Measurements from ENCODE around the gene ECHS1. TPM values are rescaled to one million over a fixed set of nuclear protein-coding genes. Genes with fewer than 3 reads are reported as not detected.

The ECHS1 gene
- total RNA-seq, 4 donors from 2014 or later, result 44.2 to 64.9 (median 54.7) TPM

DNA sequence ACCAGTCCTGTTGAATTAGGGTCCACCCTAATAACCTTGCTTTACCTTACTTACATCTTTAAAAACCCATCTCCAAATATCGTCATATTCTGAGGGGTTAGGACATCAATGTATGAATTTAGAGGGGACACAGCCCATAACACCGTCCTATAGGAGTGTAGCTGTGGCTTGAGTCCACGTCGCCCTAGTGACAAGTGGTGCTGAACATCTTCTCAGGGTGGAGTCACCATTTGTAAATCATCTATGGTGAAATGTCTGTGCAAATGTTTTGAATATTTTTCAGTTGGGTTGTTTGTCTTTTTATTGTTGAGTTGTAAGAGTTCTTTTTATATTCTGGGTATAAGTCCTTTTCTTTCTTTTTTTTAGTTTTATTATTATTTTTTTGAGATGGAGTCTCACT is 31.2 kb downstream of the ECHS1 start:
- Histone ChIP-seq H3K27ac (no peak overlapping the region), H3K9me3 (no peaks in the 10 kb centered on the region), H3K4me1 (no peaks in the 10 kb centered on the region), H3K27me3 (peaks cover 66% of the 10 kb centered on the region), H3K36me3 (no peaks in the 10 kb centered on the region), H3K4me3 (no peak overlapping the region)
- no peak for DNase-seq (ENCODE audit: low spot score in 2 of 2)
- TF ChIP-seq POLR2AphosphoS5 (IDR thresholded peaks at IDR 0.05), result no peak
- TF ChIP-seq, protein P1, sequence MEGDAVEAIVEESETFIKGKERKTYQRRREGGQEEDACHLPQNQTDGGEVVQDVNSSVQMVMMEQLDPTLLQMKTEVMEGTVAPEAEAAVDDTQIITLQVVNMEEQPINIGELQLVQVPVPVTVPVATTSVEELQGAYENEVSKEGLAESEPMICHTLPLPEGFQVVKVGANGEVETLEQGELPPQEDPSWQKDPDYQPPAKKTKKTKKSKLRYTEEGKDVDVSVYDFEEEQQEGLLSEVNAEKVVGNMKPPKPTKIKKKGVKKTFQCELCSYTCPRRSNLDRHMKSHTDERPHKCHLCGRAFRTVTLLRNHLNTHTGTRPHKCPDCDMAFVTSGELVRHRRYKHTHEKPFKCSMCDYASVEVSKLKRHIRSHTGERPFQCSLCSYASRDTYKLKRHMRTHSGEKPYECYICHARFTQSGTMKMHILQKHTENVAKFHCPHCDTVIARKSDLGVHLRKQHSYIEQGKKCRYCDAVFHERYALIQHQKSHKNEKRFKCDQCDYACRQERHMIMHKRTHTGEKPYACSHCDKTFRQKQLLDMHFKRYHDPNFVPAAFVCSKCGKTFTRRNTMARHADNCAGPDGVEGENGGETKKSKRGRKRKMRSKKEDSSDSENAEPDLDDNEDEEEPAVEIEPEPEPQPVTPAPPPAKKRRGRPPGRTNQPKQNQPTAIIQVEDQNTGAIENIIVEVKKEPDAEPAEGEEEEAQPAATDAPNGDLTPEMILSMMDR (IDR thresholded peaks at IDR 0.05), result no peak
- TF ChIP-seq POLR2A (IDR thresholded peaks at IDR 0.05), result no peak
- no peak for TF ChIP-seq EP300 (IDR thresholded peaks at IDR 0.05)
- WGBS, result 74% methylated on average over 4 of the region's 4 CpGs

DNA sequence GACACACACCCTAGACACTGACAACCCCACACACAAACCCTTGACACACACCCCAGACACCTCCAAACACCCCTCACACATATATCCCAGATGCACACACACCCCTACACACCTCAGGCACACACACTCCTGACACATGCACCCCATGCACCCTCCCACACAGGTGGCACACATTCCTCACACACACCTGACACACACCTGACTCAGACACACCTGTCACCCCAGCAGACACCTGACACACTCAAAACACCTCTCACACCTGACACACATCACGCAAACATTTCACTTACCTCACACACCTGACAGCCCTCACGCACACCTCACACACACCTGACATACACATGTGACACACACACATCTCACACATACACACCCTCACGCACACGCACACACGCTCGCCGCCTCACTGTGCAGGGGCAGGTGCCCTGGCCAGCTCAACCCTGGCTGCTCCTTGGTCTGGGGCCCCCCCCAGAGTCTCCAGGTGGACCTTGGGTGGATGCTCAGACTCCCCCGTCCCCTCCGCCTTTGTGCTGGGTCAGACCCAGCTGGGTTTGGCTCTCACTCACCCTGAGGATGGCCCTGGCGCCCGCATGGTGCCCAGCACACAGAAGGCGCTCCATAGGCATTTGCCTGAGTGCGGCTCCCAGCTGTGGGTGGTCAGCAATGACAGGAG is 33.3 kb downstream of the ECHS1 start:
- no peak overlapping the region for H3K4me3 ChIP-seq
- no peak overlapping the region for H3K27ac ChIP-seq
- peaks cover 79% of the 10 kb centered on the region for H3K27me3 ChIP-seq
- peaks cover 20% of the 10 kb centered on the region for H3K4me1 ChIP-seq
- WGBS, result 94% methylated on average over 10 of the region's 13 CpGs
- H3K9me3 ChIP-seq, result no peaks in the 10 kb centered on the region
- no peak for DNase-seq (ENCODE audit: low spot score in 2 of 2)
- no peaks in the 10 kb centered on the region for H3K36me3 ChIP-seq
- no peak for TF ChIP-seq POLR2AphosphoS5 (IDR thresholded peaks at IDR 0.05)
- TF ChIP-seq EP300 (IDR thresholded peaks at IDR 0.05), result no peak
- no peak for TF ChIP-seq POLR2A (IDR thresholded peaks at IDR 0.05)
- TF ChIP-seq, protein P1 (IDR thresholded peaks at IDR 0.05), result no peak

DNA sequence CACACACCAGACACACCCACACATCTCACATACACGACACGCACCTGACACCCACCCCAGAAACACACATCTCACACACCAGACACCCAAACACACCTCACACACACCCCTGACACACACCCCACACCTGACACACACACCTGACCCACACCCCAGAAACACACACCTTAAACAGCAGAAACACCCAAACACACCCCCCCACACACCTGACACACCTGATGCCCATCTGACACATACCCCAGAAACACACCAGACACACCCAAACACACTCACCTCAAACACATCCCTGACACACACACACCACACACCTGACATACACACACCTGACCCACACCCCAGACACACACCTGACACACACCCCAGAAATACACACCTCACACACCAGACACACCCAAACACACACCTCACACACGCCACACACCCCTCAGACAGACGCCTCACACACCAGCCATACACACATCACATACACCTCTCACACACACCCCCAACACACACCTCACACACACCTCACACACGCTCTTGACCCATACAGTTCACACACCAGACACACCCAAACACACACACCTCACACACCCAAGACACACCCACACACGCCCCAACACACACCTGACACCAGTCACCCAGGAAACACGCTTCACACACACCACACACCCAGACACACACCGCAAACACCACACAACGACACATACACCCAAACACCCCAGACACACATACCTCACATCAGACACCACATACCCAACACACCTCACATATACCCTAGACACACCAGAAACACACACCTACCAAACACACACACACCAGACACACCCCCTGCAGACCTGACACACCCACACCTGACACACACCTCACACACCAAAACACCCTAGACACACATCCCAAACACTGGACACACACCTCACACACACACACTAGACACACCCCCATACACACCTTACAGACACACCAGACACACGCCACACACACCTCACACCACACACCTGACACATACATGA is 34.8 kb downstream of the ECHS1 start:
- Histone ChIP-seq H3K4me3 (no peak overlapping the region), H3K27me3 (peaks cover 83% of the 10 kb centered on the region), H3K4me1 (peaks cover 23% of the 10 kb centered on the region), H3K9me3 (no peaks in the 10 kb centered on the region), H3K36me3 (no peaks in the 10 kb centered on the region), H3K27ac (no peak overlapping the region)
- no peak for DNase-seq (ENCODE audit: low spot score in 2 of 2)
- TF ChIP-seq EP300 (IDR thresholded peaks at IDR 0.05) (no peak), POLR2AphosphoS5 (IDR thresholded peaks at IDR 0.05) (no peak), POLR2A (IDR thresholded peaks at IDR 0.05) (no peak)
- TF ChIP-seq, protein P1 (IDR thresholded peaks at IDR 0.05), result no peak
- 84% methylated on average over 10 of the region's 10 CpGs for WGBS

DNA sequence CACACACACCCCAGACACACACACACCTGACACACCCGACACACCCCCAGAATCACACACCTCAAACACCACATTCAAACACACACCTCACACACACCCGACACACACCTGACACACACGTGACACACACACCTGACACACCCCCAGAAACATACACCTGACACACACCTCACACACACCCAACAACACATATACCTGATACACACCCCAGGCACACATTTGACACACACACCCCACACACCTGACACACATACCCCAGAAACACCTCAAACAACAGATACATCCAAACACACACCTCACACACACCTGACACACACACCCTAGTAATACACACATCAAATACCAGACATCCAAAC is 35.8 kb downstream of the ECHS1 start:
- Histone ChIP-seq H3K36me3 (no peaks in the 10 kb centered on the region), H3K9me3 (no peaks in the 10 kb centered on the region), H3K27me3 (peaks cover 85% of the 10 kb centered on the region), H3K4me3 (no peak overlapping the region), H3K4me1 (peaks cover 23% of the 10 kb centered on the region), H3K27ac (no peak overlapping the region)
- no peak for DNase-seq (ENCODE audit: low spot score in 2 of 2)
- 87% methylated on average over 3 of the region's 3 CpGs for WGBS
- TF ChIP-seq POLR2A (IDR thresholded peaks at IDR 0.05) (no peak), EP300 (IDR thresholded peaks at IDR 0.05) (no peak)
- TF ChIP-seq, protein P1 (IDR thresholded peaks at IDR 0.05), result no peak

All from suprapubic skin (tissue), 4 donors.